ENCODE results near the gene APP.

The APP gene

GRCh38 chr21:25905126-25905525, 265.4 kb downstream of the APP start:
- no peak for DNase-seq (ENCODE audit: low spot score)

DNA sequence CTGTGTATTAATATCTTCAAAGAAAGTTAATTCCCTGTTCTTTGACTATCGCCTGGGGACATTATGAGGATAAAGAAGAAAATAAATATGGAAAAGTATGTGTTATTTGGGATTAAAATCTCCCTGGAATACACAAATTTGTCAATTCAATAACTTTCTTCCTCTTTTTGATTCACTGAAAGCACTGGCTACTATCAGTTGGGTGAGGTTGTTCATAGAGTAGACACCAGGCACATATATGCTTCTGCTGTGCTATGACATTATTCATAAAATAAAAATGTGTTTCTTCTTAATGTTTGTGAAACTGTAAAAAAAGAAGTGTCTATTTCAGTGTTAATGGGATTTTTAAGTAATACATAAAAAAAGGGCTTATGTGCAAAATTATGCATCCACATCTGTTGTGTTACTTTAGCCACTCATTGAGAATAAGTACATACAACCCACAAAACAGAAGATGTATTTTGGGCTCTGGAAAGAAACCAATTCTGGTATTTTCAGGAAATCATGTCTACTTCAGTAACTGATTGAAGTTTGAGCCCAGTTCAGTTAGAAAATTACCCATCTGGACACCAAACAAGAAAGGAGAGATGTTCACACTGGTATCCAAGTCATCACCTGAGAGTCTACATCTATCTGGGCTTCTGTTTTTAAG, 266.4 kb downstream of the APP start:
- DNase-seq (ENCODE audit: low spot score): no peak

GRCh38 chr21:25903607-25904006, 267.0 kb downstream of the APP start:
- no peak for DNase-seq (ENCODE audit: low spot score)

- peak; percentile 37 for DNase-seq (ENCODE audit: low spot score)
These were observed 269.1 kb downstream of the APP start for GRCh38 chr21:25901330-25901979.

DNA sequence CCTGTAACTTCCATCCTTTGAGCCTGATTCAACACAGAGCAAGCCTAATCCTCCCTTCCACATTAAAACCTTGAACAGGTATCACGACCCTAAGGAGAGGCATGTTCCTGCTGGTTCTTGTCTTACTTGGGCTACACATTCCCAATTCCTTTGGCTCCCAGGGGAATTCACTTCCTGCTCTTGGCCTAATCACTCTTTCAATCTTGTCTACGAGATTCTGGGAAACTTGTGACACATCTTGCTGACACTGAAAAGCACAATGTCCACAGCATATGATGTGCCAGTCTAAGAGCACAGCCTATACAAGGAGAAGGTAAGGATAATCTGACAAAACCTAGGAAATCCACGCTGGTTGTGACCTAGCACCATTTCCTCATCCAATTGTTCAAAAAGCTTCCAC, 271.9 kb downstream of the APP start:
- no peak for DNase-seq (ENCODE audit: low spot score)

GRCh38 chr21:25897383-25897782, 273.2 kb downstream of the APP start:
- DNase-seq (ENCODE audit: low spot score): no peak

GRCh38 chr21:25896501-25897056, 274.0 kb downstream of the APP start:
- DNase-seq (ENCODE audit: low spot score): no peak

GRCh38 chr21:25895565-25896205, 274.9 kb downstream of the APP start:
- no peak for DNase-seq (ENCODE audit: low spot score)

GRCh38 chr21:25893191-25893590, 277.4 kb downstream of the APP start:
- DNase-seq (ENCODE audit: low spot score): no peak

- no peak for DNase-seq (ENCODE audit: low spot score)
These were observed 279.0 kb downstream of the APP start for GRCh38 chr21:25891596-25891995.

DNA sequence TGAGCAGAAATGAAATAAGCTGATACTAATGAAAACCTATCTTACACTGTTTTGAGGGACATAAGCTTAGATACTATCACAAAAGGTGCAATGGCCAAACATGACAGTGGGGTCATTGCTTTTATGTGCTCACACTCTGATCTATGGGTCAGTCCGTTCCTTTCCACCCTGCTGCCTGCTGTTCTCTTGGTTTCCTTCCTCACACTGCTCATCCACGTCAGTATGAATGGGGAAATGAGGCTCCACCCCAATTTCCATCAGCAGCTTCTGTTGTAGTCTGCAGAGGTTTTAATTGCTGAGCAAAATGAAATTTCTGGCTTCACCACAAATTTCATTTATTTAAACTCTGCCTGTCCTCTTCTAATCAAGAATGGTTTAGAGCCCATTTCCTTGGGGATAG, 280.6 kb downstream of the APP start:
- no peak for DNase-seq (ENCODE audit: low spot score)

GRCh38 chr21:25888711-25889110, 281.9 kb downstream of the APP start:
- no peak for DNase-seq (ENCODE audit: low spot score)

DNA sequence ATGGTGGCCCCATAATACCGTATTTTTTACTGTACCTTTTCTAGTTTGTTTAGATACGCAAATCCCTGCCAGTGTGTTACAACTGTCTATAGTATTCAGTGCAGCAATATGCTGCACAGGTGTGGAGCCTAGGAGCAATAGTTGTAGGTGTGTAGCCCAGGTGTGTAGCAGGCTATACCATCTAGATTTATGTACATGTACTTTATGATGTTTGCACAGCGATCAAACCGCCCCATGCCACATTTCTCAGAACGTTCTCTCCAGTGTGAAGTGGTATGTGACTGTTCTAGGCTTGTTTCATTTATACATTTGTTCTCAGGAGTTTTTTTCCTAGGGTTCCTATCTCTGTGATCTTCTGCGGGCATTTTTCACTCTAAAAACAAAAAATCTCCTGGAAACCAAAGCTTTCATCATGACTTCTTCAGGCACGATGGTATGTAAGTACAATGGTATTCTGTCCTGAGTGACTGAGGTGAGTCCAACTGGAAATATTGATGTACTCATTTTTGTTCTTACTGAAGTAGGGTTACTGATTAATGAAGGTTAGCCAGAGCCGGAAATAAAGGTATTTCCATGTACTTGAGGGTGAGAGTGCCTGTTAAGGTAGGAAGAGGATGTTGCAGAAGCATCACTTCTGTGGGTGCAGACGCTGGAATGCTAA, 282.8 kb downstream of the APP start:
- DNase-seq (ENCODE audit: low spot score): peak; percentile 96

DNA sequence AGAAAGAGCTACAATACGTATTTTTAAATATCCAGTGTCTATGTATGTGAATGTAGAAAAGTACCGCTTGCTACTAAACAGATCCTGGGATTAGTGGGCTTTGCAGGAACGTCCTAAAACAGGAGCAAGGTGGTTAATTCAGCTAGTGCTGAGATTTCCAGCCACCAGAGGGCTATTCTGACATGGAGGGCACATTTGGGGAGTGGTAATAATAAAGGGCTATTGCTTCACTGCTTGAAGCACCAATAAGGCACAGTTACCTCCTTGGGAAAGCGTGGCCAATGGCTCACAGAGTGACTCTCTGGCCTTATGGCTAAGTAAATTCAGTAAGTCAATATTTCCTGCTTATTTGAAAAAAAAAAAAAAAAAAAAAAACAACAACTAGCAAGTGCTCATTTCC, 283.4 kb downstream of the APP start:
- no peak for DNase-seq (ENCODE audit: low spot score)

DNA sequence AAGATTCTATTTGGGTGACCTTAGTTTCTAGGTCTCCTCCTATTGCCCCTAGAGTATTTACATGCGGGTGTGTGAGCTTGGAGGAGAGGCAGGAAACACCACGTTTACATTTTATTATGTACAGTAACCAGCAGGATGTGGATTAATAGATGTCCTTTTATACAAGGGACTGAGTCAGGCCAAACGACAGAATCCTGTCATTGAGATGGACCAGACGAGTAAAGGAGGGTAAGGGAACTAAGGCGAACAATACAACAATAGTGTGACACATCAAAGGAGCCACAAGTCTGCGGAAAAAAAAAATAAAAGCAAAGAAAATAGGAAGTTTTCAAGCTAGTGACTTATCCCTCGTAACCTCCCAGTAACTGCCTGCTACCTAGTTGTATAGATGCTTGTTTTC, 284.7 kb downstream of the APP start:
- peak; percentile 18 for DNase-seq (ENCODE audit: low spot score)

DNA sequence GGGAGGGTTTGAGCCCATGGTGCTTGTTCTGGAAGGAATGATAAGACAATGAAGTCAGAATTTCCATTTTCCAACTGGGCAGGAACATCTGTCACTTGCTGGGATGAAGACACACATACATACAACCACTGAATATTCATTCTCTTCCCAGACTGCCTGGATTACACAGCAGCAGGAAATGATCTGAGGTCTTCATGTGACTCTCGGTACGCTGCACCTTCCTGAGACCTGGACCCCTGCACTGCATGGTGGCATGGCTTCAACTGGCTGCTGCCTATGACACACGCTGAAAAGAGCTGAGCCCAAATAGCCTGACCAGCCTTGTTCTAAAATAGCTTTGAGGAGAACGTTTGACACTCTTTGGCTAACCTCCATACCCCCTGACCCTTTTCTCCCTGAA, 285.2 kb downstream of the APP start:
- DNase-seq (ENCODE audit: low spot score): peak; percentile 53

DNA sequence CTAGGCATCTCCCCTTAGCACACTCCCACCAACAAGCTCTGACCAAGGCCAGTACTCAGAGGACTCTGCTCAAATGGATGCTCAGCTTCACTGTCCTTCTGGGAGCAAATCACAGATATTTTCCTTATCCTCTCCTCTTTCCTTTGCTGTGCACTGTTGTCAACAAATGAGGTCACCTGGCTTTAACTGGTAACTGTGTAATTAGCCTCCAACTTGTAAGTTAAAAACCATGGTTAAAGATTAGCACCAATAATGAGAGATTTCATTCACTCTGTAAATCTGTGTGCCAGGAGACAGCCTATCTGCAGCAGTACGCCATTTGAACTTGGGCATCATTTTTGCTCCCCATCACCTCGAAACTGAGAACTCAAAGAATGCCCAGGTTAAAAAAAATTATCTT, 286.3 kb downstream of the APP start:
- no peak for DNase-seq (ENCODE audit: low spot score)

GRCh38 chr21:25881524-25882376, 288.8 kb downstream of the APP start:
- peak; percentile 63 for DNase-seq (ENCODE audit: low spot score)

DNA sequence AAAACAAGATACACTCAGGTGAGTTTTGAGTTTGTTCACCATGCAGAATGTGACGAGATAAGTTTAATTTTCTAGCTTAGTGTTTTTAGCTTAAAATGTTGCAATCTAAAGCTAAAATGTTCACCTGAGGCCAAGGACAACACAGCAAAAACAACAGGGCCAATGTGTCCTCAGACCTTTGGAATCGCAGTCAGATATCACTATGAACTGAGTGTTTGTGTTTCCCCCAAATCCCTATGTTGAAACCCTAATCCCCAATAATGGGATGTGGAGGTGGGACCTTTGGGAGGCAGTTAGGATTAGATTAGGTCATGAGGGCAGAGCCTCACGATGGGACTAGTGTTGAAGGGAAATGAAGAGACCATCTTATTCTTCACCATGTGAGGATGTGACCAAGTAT, 291.4 kb downstream of the APP start:
- no peak for DNase-seq (ENCODE audit: low spot score)

DNA sequence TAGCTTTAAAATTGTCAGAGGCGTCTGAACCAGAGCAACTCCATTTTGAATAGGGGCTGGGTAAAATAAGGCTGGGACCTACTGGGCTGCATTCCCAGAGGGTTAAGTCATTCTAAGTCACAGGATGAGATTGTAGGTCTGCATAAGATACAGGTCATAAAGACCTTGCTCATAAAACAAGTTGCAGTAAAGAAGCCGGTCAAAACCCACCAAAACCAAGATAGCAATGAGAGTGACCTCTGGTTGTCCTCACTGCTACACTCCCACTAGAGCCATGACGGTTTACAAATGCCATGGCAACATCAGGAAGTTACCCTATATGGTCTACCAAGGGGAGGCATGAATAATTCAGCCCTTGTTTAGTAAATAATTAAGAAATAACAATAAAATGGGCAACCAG, 292.2 kb downstream of the APP start:
- peak; percentile 41 for DNase-seq (ENCODE audit: low spot score)

GRCh38 chr21:25872271-25872670, 298.3 kb downstream of the APP start:
- no peak for DNase-seq (ENCODE audit: low spot score)

- no peak for DNase-seq (ENCODE audit: low spot score)
These were observed 299.0 kb downstream of the APP start for GRCh38 chr21:25871566-25871965.

Measured in kidney tubule cell (primary cell).